Stomach (tissue), 4 donors: Measurements from ENCODE around the gene NME8.

Source experiments
- CTCF ChIP-seq, 7 experiments: fragments of 450-650 bp in 4 of 7; fragments of 200-600 bp in 3 of 7; sonication (generic) in 3 of 7; IDR thresholded peaks; one replicate each; pipeline ENCODE4 v1.5.1; 2016 to 2019; ENCODE audit warnings: antibody characterized with exemption in 7 of 7, control low read depth in 2 of 7, mild to moderate bottlenecking in 1 of 7
- EP300 ChIP-seq: sonication (generic); formaldehyde crosslinking; IDR thresholded peaks from one replicate; pipeline ENCODE4 v1.6.1; 2017; ENCODE audit warnings: antibody characterized with exemption
- POLR2A ChIP-seq, 4 donors: fragments of 450-650 bp; IDR thresholded peaks; one replicate each; pipeline ENCODE4 v1.6.1; 2016; ENCODE audit warnings: antibody characterized with exemption in 4 of 4, control low read depth in 2 of 4, mild to moderate bottlenecking in 1 of 4, moderate library complexity in 1 of 4
- POLR2AphosphoS5 ChIP-seq, 3 donors: sonication (generic); formaldehyde crosslinking; IDR thresholded peaks; one replicate each; pipeline ENCODE4 v1.6.1; 2016; ENCODE audit warnings: antibody characterized with exemption in 3 of 3

GRCh38 chr7:37915438-37915837 lies 67.0 kb downstream of the NME8 start:
- TF ChIP-seq CTCF (IDR thresholded peaks at IDR 0.05) (no peak), POLR2AphosphoS5 (IDR thresholded peaks at IDR 0.05) (no peak), EP300 (no peak), POLR2A (IDR thresholded peaks at IDR 0.05) (no peak)
